ENCODE results near the gene ARHGAP9.

ARHGAP9 gene

GRCh38 chr12:57491393-57492280 is 12.0 kb upstream of the ARHGAP9 start:
- no peak for DNase-seq

- no peak for DNase-seq
Measured at GRCh38 chr12:57490126-57490525, 10.5 kb upstream of the ARHGAP9 start.

- DNase-seq: no peak
Measured at GRCh38 chr12:57489157-57489641, 9.5 kb upstream of the ARHGAP9 start.

- no peak for DNase-seq
Measured at GRCh38 chr12:57488402-57489156, 8.9 kb upstream of the ARHGAP9 start.

- peak; percentile 97 for DNase-seq
Measured at GRCh38 chr12:57487597-57488401, 8.1 kb upstream of the ARHGAP9 start, which contains the start of gene MARS1. Gene MARS1, plus strand, starts transcription at chr12:57488068. Its CDS starts 23 bp downstream, at chr12:57488091.

- no peak for DNase-seq
Measured at GRCh38 chr12:57487055-57487596, 7.5 kb upstream of the ARHGAP9 start.

- no peak for DNase-seq
Measured at GRCh38 chr12:57485695-57486094, 6.0 kb upstream of the ARHGAP9 start.

GRCh38 chr12:57483466-57483865 is 3.8 kb upstream of the ARHGAP9 start:
- DNase-seq: peak; percentile 23

- DNase-seq: no peak
Measured at GRCh38 chr12:57481671-57482070, 2.0 kb upstream of the ARHGAP9 start.

- DNase-seq: no peak
Measured at GRCh38 chr12:57479043-57479375, 657 bp downstream of the ARHGAP9 start.

GRCh38 chr12:57477710-57478681 is 1.7 kb downstream of the ARHGAP9 start:
- DNase-seq: no peak

GRCh38 chr12:57476993-57477709 is 2.5 kb downstream of the ARHGAP9 start:
- DNase-seq: no peak

- DNase-seq: no peak
Measured at GRCh38 chr12:57476162-57476992, 3.3 kb downstream of the ARHGAP9 start.

GRCh38 chr12:57475271-57476161 is 4.2 kb downstream of the ARHGAP9 start:
- DNase-seq: no peak

GRCh38 chr12:57474862-57475261 is 4.8 kb downstream of the ARHGAP9 start:
- no peak for DNase-seq

- no peak for DNase-seq
Measured at GRCh38 chr12:57474430-57474829, 5.2 kb downstream of the ARHGAP9 start.

GRCh38 chr12:57473886-57474285 is 5.8 kb downstream of the ARHGAP9 start:
- no peak for DNase-seq

- no peak for DNase-seq
Measured at GRCh38 chr12:57473392-57473791, 6.3 kb downstream of the ARHGAP9 start.

- no peak for DNase-seq
Measured at GRCh38 chr12:57472391-57472790, 7.3 kb downstream of the ARHGAP9 start.

Data from HCEC 1CT (cell line).